Epidermal melanocyte (primary cell): Measurements from ENCODE around the gene CBX1.

Source experiments
- DNase-seq: peaks from one replicate; pipeline ENCODE4 v3.0.0; 2011; ENCODE audit warnings: low spot score; ENCODE audit not compliant: insufficient read length

The CBX1 gene

GRCh38 chr17:48101012-48101720, at the start of gene CBX1:
CBX1 (minus strand) TSS chr17:48101478; CDS start chr17:48077004, 24,474 bp downstream.
- DNase-seq, result peak; percentile 71

GRCh38 chr17:48150597-48151001, 49.3 kb upstream of the CBX1 start:
- no peak for DNase-seq

- DNase-seq, result no peak
Measured at GRCh38 chr17:48149787-48150463, 48.6 kb upstream of the CBX1 start.

GRCh38 chr17:48148854-48149786, 47.8 kb upstream of the CBX1 start:
- no peak for DNase-seq

- DNase-seq, result peak; percentile 55
Measured at GRCh38 chr17:48148029-48148770, 46.9 kb upstream of the CBX1 start.

- DNase-seq, result no peak
Measured at GRCh38 chr17:48144976-48145798, 43.9 kb upstream of the CBX1 start.

- DNase-seq, result no peak
Measured at GRCh38 chr17:48144231-48144630, 43.0 kb upstream of the CBX1 start.

- no peak for DNase-seq
Measured at GRCh38 chr17:48143629-48144028, 42.4 kb upstream of the CBX1 start.

GRCh38 chr17:48139944-48140343, 38.7 kb upstream of the CBX1 start:
- no peak for DNase-seq

GRCh38 chr17:48137656-48138055, 36.4 kb upstream of the CBX1 start:
- DNase-seq, result no peak

GRCh38 chr17:48134912-48135480, 33.7 kb upstream of the CBX1 start:
- DNase-seq, result no peak

- DNase-seq, result no peak
Measured at GRCh38 chr17:48132385-48132784, 31.1 kb upstream of the CBX1 start.

- peak; percentile 75 for DNase-seq
Measured at GRCh38 chr17:48131216-48131824, 30.0 kb upstream of the CBX1 start.

GRCh38 chr17:48129981-48130380, 28.7 kb upstream of the CBX1 start:
- DNase-seq, result no peak

- no peak for DNase-seq
Measured at GRCh38 chr17:48128400-48128799, 27.1 kb upstream of the CBX1 start.

GRCh38 chr17:48127371-48128051, 26.2 kb upstream of the CBX1 start:
- DNase-seq, result no peak

- no peak for DNase-seq
Measured at GRCh38 chr17:48126532-48126850, 25.2 kb upstream of the CBX1 start.

GRCh38 chr17:48125829-48126531, 24.7 kb upstream of the CBX1 start:
- no peak for DNase-seq
